ENCODE measurements around the gene RNF175.

RNF175 gene

DNA sequence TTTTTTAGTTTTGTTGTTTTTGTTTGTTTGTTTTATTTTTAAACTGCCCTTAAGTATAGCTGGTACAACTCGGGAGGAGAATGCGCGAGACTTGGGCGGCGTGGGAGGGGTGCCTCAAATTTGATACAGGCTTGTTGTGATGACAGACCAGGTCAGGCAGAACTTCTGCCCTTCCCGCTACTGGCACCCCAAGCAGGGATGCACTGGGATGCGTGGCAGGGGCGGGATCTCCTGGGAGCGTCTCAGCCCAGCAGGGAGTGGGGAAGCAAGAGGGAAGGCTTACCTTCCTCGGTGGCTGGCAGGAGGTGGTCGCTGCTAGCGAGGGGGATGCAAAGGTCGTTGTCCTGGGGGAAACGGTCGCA lies 28.2 kb upstream of the RNF175 start:
- peaks cover 81% of the 10 kb centered on the region for H3K27me3 ChIP-seq (replicated peaks)

GRCh38 chr4:153787575-153787974 lies 27.8 kb upstream of the RNF175 start:
- no peaks in the 10 kb centered on the region for H3K36me3 ChIP-seq (replicated peaks)
- in situ Hi-C loops (cut with HindIII; ENCODE audit: low pct_ligation_motif_present, low sequenced_read_pairs), result no loop called here

More for the DNA sequence above, 28.2 kb upstream of the RNF175 start:
- DNase-seq, result no peak
- in situ Hi-C loops (cut with HindIII; ENCODE audit: low pct_ligation_motif_present, low sequenced_read_pairs), result no loop called here
- Histone ChIP-seq H3K27ac (no peak overlapping the region), H3K4me3 (ENCODE audit: low read depth, low read length) (no peak overlapping the region), H3K36me3 (replicated peaks) (no peaks in the 10 kb centered on the region)
- TF ChIP-seq CTCF (IDR thresholded peaks at IDR 0.05; ENCODE audit: low read depth, low read length, missing control alignments), result no peak

DNA sequence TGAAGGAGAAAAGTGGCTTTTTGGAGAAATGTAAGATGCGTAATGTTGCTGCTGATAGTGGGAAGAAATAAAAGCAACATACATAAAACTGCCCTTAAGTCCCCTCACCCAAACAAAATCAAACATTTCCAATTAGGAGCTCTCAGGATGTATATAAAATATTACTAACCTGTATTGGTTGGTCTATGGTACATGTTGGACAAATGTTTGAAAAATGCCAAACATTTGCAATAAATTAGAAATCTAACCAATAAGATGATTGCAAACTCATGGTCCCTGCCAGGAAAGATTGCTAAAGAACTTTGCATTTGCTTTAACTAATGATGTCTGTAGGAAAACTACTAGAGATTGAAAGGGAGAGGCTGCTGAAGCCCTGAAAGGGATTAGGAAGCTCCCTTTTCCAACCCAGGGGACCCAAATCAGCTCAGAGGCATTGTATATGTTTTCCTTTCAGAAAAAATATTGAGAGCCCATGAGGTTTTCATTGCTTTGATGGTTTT lies 27.3 kb upstream of the RNF175 start:
- DNase-seq, result no peak
- Histone ChIP-seq H3K4me3 (ENCODE audit: low read depth, low read length) (no peak overlapping the region), H3K36me3 (replicated peaks) (no peaks in the 10 kb centered on the region), H3K27me3 (replicated peaks) (peaks cover 72% of the 10 kb centered on the region), H3K27ac (no peak overlapping the region)
- in situ Hi-C loops (cut with HindIII; ENCODE audit: low pct_ligation_motif_present, low sequenced_read_pairs), result no loop called here
- TF ChIP-seq CTCF (IDR thresholded peaks at IDR 0.05; ENCODE audit: low read depth, low read length, missing control alignments), result no peak

More at GRCh38 chr4:153787575-153787974, 27.8 kb upstream of the RNF175 start:
- Histone ChIP-seq H3K4me3 (ENCODE audit: low read depth, low read length) (no peak overlapping the region), H3K27me3 (replicated peaks) (peaks cover 76% of the 10 kb centered on the region), H3K27ac (no peak overlapping the region)
- TF ChIP-seq CTCF (IDR thresholded peaks at IDR 0.05; ENCODE audit: low read depth, low read length, missing control alignments), result no peak
- DNase-seq, result no peak

DNA sequence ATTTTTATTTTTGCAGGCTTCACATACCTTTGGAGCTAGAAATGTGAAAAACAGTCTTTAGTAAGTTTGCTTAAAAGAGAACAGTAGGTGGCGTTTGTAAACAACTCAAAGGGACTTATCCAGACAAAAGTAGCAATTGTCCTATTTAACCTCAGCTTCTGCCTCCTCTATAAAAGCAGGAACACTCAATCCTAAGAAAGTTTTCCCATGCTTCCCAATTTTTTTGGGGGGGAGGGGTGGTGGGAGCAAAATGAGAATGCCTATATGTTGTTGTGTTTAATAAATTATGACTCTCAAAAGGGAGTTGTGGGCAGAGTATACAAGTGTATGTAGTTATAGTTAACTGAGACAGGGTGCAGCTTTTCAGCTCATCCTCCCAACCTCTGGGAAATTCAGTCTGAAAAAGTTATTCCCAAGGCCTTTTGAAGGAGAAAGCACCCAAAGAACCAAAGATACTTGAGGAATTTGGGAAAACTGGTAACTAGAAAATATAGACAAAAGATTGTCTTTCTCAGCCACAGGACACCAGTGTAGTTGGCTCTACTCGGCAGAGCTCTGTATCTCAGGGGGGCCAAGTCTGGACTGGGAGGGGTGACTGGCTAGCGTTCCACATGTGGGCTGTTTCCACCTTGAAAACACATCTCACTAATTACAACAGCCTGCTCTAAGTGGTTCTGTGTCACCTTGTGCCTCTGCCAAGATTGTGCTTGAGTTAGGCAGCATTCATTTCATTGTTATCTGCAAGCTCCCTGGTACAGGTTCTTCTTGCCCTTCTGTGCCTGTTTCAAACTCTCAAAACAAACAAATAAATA lies 26.3 kb upstream of the RNF175 start:
- no peak overlapping the region for H3K4me3 ChIP-seq (ENCODE audit: low read depth, low read length)
- H3K27me3 ChIP-seq (replicated peaks), result peaks cover 62% of the 10 kb centered on the region

DNA sequence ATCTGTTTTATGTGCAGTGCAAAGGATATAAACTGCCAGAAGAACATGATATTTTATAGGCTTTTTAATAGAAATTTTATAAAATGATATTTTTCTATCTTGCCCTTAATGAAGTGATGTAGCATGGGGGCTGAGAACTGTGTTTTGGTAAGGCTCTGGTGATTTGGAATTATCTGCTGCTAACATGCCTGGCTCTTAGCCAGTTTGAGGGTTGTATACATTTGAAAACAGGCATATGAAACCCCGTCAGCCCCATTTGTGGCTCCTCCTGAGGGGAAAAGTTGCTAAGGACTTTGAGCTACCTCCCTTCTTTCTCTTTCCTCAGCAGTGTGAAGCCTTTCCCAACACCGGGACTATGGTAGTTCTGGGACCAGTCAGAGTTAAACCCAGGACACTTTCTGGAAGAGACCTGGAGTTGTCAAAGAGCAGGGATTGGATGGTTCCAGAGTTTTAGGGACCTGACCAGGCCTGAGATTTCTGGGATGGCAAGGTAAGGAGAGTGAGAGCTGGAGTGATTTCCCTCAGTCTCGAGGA lies 24.4 kb upstream of the RNF175 start:
- no peak for TF ChIP-seq CTCF (IDR thresholded peaks at IDR 0.05; ENCODE audit: low read depth, low read length, missing control alignments)
- Histone ChIP-seq H3K27me3 (replicated peaks) (peaks cover 43% of the 10 kb centered on the region), H3K4me3 (ENCODE audit: low read depth, low read length) (no peak overlapping the region), H3K27ac (no peak overlapping the region), H3K36me3 (replicated peaks) (no peaks in the 10 kb centered on the region)
- in situ Hi-C loops (cut with HindIII; ENCODE audit: low pct_ligation_motif_present, low sequenced_read_pairs), result no loop called here
- no peak for DNase-seq

More for the DNA sequence above, 26.3 kb upstream of the RNF175 start:
- in situ Hi-C loops (cut with HindIII; ENCODE audit: low pct_ligation_motif_present, low sequenced_read_pairs), result no loop called here
- peak; percentile 48 for TF ChIP-seq CTCF (IDR thresholded peaks at IDR 0.05; ENCODE audit: low read depth, low read length, missing control alignments)
- Histone ChIP-seq H3K27ac (no peak overlapping the region), H3K36me3 (replicated peaks) (no peaks in the 10 kb centered on the region)
- no peak for DNase-seq

All from brain microvascular endothelial cell (primary cell).